Activated CD8-positive, alpha-beta memory T cell treated with anti-CD3 and anti-CD28 coated beads, Interleukin-2, amount 10 ng/mL, durations not matched to agents 7 days and 5 days (primary cell): Measurements from ENCODE around the gene BTBD1. TPM values are rescaled to one million over a fixed set of nuclear protein-coding genes. Genes with fewer than 3 reads are reported as not detected.
"Not testable (repeated sequence)": the region's sequence is repeated elsewhere in the genome, so short reads cannot be mapped to it uniquely, and the experiment has no call there.

Experiments used
- ATAC-seq: fragments of 150-1000 bp; cut with Tn5 transposase; one replicate; pipeline ENCODE4 v1.10.0; 2021; ENCODE audit warnings: moderate library complexity
- CTCF ChIA-PET: fragments of 350-600 bp; sonication (Branson Sonifier 250); formaldehyde crosslinking; loops from one replicate; lab custom pipeline; 2021; ENCODE audit warnings: antibody characterized with exemption; lab: Charles Lee
- DNase-seq: peaks from one replicate; pipeline ENCODE4 v3.0.0-alpha.2; 2020
- H3K27ac Mint-ChIP-seq: one replicate; pipeline ENCODE4 v1.8.0; 2021; ENCODE audit warnings: mild to moderate bottlenecking, mixed read lengths
- H3K27me3 Mint-ChIP-seq: one replicate; pipeline ENCODE4 v1.8.0; 2021; ENCODE audit warnings: mixed read lengths
- H3K36me3 Mint-ChIP-seq: one replicate; pipeline ENCODE4 v1.8.0; 2021; ENCODE audit warnings: mild to moderate bottlenecking, mixed read lengths
- H3K4me1 Mint-ChIP-seq: one replicate; pipeline ENCODE4 v1.8.0; 2021; ENCODE audit warnings: mixed read lengths
- H3K4me3 Mint-ChIP-seq: one replicate; pipeline ENCODE4 v1.8.0; 2021; ENCODE audit warnings: mild to moderate bottlenecking, moderate library complexity, mixed read lengths
- H3K9me3 Mint-ChIP-seq: one replicate; pipeline ENCODE4 v1.8.0; 2022; ENCODE audit warnings: low read depth, mixed read lengths
- total RNA-seq, 2 experiments: library from RNA; stranded (reverse); gene quantifications; one replicate each; pipeline ENCODE4 v1.2.3, GENCODE V29; 2021

BTBD1 gene
- total RNA-seq, 2 experiments from 2014 or later, result 62.5 to 73.2 TPM

GRCh38 chr15:83087576-83087975, 20.5 kb upstream of the BTBD1 start:
- H3K9me3 Mint-ChIP-seq, result no peaks in the 10 kb centered on the region
- DNase-seq (no peak), ATAC-seq (no peak)
- no peak overlapping the region for H3K27ac Mint-ChIP-seq
- CTCF ChIA-PET, result no interaction called here
- H3K36me3 Mint-ChIP-seq, result no peaks in the 10 kb centered on the region
- peaks cover 43% of the 10 kb centered on the region for H3K27me3 Mint-ChIP-seq
- no peak overlapping the region for H3K4me3 Mint-ChIP-seq
- H3K4me1 Mint-ChIP-seq, result peaks cover 6% of the 10 kb centered on the region

- H3K4me1 Mint-ChIP-seq, DNase-seq, CTCF ChIA-PET, ATAC-seq, H3K27ac Mint-ChIP-seq, H3K9me3 Mint-ChIP-seq, H3K36me3 Mint-ChIP-seq, H3K4me3 Mint-ChIP-seq: not testable (repeated sequence)
- peaks cover 49% of the 10 kb centered on the region for H3K27me3 Mint-ChIP-seq
Measured at GRCh38 chr15:83085864-83086552, 19.0 kb upstream of the BTBD1 start.

DNA sequence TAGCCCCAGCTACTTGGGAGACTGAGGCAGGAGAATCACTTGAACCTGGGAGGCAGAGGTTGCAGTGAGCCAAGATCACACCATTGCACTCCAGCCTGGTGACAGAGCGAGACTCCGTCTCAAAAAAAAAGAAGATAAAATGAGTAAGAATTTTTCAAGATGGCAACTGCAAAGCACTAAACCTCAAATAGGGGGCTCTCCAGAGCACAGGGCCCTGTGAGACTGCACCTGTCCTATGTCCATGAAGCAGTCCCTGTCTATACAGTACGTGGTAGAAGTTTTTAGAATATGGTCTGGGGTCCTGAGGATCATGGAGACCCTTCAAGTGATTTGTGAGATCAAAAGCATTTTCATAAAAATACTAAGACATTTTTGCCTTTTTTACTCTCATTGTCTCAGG, 18.4 kb upstream of the BTBD1 start:
- DNase-seq, H3K27ac Mint-ChIP-seq, CTCF ChIA-PET, ATAC-seq, H3K4me3 Mint-ChIP-seq, H3K9me3 Mint-ChIP-seq, H3K36me3 Mint-ChIP-seq: not testable (repeated sequence)
- peaks cover 11% of the 10 kb centered on the region for H3K4me1 Mint-ChIP-seq
- H3K27me3 Mint-ChIP-seq, result peaks cover 48% of the 10 kb centered on the region

- DNase-seq (no peak), ATAC-seq (no peak)
- Mint-ChIP-seq H3K9me3 (no peaks in the 10 kb centered on the region), H3K4me1 (peaks cover 14% of the 10 kb centered on the region), H3K36me3 (no peaks in the 10 kb centered on the region), H3K4me3 (no peak overlapping the region), H3K27me3 (peaks cover 59% of the 10 kb centered on the region), H3K27ac (no peak overlapping the region)
- CTCF ChIA-PET, result no interaction called here
Measured at GRCh38 chr15:83082730-83083386, 15.8 kb upstream of the BTBD1 start.

DNA sequence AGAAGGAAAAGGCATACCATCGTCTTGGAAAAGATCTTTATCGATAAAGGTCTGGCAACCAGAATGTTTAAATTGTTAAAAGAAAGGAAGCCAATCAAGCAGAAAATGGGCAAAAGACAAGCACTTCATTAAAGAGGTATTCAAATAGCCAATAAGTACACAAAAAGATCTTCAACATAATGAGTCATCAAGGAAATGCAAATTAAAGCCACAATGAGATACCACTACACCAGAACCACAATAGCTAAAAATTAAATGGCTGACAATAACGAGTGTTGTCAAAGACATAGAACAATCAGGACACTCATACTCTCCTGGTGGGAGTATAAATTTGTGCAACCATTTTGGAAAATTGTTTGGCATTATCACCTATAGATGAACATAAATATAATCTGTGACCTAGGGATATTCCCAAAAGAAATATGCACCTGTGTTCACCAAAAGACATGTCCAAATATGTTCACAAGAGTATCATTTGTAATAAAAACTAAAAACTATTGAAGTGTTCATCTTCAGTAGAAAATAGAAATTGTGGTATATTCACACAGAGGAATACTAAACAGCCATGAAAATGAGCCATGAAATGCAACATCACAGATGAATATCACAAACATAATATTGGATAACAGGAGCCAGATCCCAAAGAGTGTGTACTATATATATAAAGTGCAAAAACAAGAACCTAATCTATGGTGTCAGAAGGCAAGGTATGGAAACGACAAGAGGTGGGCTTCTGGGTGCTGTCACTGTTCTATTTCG, 14.4 kb upstream of the BTBD1 start:
- Mint-ChIP-seq H3K9me3 (no peaks in the 10 kb centered on the region), H3K36me3 (no peaks in the 10 kb centered on the region), H3K27me3 (peaks cover 56% of the 10 kb centered on the region), H3K4me3 (no peak overlapping the region), H3K27ac (no peak overlapping the region), H3K4me1 (peaks cover 14% of the 10 kb centered on the region)
- CTCF ChIA-PET, result interaction anchor here (1.1 kb wide), 1 partner anchor 41 kb away, joined by 3 read pairs; no protein-coding TSS in a partner anchor
- DNase-seq (no peak), ATAC-seq (peak; percentile 47)

DNA sequence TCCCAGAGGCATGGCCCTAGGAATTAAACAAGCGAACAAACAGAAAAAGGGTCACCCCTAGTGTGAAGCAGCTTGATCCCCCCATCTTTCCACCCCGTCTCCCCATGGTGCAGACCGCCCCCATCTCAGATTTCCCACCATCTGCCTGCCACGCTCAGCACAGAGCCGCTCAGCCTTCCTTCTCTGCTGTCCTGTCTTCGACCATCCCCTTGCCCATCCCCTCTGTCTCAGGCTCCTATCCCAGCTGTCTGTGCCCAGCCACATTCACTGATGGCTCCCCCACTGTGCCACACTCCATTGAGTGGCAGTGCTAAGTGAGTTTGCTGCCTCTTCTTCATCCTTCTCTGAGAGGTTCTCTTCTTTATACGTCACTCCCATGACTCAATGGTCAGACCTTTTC, 11.7 kb upstream of the BTBD1 start:
- H3K36me3 Mint-ChIP-seq, result peaks cover 3% of the 10 kb centered on the region
- H3K4me1 Mint-ChIP-seq, result peaks cover 14% of the 10 kb centered on the region
- H3K4me3 Mint-ChIP-seq, result no peak overlapping the region
- H3K9me3 Mint-ChIP-seq, result peaks cover 3% of the 10 kb centered on the region
- no peak overlapping the region for H3K27ac Mint-ChIP-seq
- DNase-seq (no peak), ATAC-seq (no peak)
- peaks cover 47% of the 10 kb centered on the region for H3K27me3 Mint-ChIP-seq
- CTCF ChIA-PET, result interaction anchor here (2.3 kb wide), 1 partner anchor 67 kb away, joined by 9 read pairs; the partner anchor contains the start of gene C15orf40

DNA sequence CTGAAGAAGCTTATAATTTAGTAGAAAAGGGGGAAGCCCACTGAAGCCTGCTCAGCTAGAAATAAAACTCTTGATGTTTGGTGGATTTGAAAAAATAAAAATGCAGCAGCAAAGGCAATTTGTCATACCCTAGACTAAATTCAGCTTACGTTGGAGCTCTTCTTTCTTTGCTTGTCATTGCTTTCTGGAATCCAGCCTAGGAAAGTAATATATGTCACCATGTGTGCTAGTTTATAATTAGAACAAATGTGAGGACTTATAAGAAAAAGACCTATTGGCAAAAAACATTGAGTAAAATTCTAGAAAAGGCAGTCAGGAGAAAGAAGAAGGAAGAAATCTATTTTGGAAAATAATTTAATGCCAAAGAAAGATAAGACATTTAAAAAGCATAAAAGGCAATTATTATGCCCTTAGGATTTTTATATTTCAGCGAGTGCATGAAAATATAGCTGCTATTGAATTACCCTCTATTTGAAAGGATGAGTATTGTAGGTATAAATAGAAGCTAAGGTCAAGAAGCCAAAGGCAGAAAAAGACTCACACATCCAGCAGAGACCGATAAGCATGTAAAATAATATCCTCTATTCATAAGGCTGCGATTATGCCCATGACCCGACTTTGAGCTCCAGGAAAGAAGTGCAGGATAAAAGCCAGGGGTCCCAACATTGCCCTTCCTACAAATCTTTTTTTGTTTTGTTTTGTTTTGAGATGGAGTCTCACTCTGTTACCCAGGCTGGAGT, 10.6 kb upstream of the BTBD1 start:
- Mint-ChIP-seq H3K27ac (no peak overlapping the region), H3K4me3 (no peak overlapping the region), H3K4me1 (peaks cover 14% of the 10 kb centered on the region), H3K9me3 (peaks cover 7% of the 10 kb centered on the region), H3K36me3 (peaks cover 6% of the 10 kb centered on the region), H3K27me3 (peaks cover 38% of the 10 kb centered on the region)
- CTCF ChIA-PET, result no interaction called here
- ATAC-seq (no peak), DNase-seq (no peak)

- ATAC-seq, H3K27me3 Mint-ChIP-seq, H3K4me3 Mint-ChIP-seq, H3K9me3 Mint-ChIP-seq, H3K4me1 Mint-ChIP-seq, H3K27ac Mint-ChIP-seq: not testable (repeated sequence)
- CTCF ChIA-PET, result interaction anchor here (3.1 kb wide), 1 partner anchor 58 kb away, joined by 21 read pairs; the partner anchor contains the start of gene C15orf40
- H3K36me3 Mint-ChIP-seq, result peaks cover 24% of the 10 kb centered on the region
- peak; percentile 45 for DNase-seq
Measured at GRCh38 chr15:83069211-83069642, 2.2 kb upstream of the BTBD1 start.

DNA sequence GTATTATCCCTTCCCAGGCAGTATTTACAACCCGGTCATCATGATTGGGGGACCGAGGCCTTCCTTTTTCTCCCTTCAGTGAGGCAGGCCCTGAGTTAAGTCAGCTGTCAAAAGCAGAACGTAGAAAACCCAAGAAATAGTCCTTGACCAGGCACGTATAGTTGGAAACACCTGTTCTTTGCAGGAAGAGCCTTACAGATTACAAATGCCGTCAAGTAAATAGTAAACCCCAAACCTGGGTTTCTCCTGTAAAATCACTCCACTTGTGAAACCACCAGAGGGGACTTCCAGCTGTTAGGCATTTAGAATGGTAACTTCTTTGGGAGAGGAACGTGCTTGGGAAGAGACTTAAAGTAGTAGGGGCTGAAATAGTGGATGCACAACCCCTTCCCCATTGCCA, 1.0 kb upstream of the BTBD1 start:
- H3K36me3 Mint-ChIP-seq, result peaks cover 19% of the 10 kb centered on the region
- no peak for DNase-seq
- H3K4me3 Mint-ChIP-seq, result peak overlapping the region; percentile 80
- ATAC-seq, result no peak
- CTCF ChIA-PET, result interaction anchor here (3.1 kb wide), 1 partner anchor 57 kb away, joined by 21 read pairs; the partner anchor contains the start of gene C15orf40
- H3K4me1 Mint-ChIP-seq, result peaks cover 3% of the 10 kb centered on the region
- peaks cover 3% of the 10 kb centered on the region for H3K9me3 Mint-ChIP-seq
- peak overlapping the region; percentile 75 for H3K27ac Mint-ChIP-seq
- no peaks in the 10 kb centered on the region for H3K27me3 Mint-ChIP-seq

GRCh38 chr15:83067638-83067962, 548 bp upstream of the BTBD1 start:
- CTCF ChIA-PET, result interaction anchor here (0.8 to 3.1 kb wide), 4 partner anchors 10 to 57 kb away, joined by 3 to 21 read pairs (median 3); partner anchors contain the start of gene C15orf40
- H3K27ac Mint-ChIP-seq, result peak overlapping the region; percentile 75
- ATAC-seq, result no peak
- peaks cover 3% of the 10 kb centered on the region for H3K4me1 Mint-ChIP-seq
- no peak for DNase-seq
- peak overlapping the region; percentile 80 for H3K4me3 Mint-ChIP-seq
- peaks cover 19% of the 10 kb centered on the region for H3K36me3 Mint-ChIP-seq
- peaks cover 3% of the 10 kb centered on the region for H3K9me3 Mint-ChIP-seq
- no peaks in the 10 kb centered on the region for H3K27me3 Mint-ChIP-seq

GRCh38 chr15:83066034-83066733, 868 bp downstream of the BTBD1 start:
- DNase-seq (no peak), ATAC-seq (no peak)
- H3K4me3 Mint-ChIP-seq, result peak overlapping the region; percentile 80
- peaks cover 17% of the 10 kb centered on the region for H3K36me3 Mint-ChIP-seq
- H3K4me1 Mint-ChIP-seq, result peaks cover 3% of the 10 kb centered on the region
- CTCF ChIA-PET, result interaction anchor here (0.6 to 3.1 kb wide), 7 partner anchors 8 to 253 kb away, joined by 3 to 21 read pairs (median 3); partner anchors contain the start of gene C15orf40
- no peaks in the 10 kb centered on the region for H3K9me3 Mint-ChIP-seq
- no peaks in the 10 kb centered on the region for H3K27me3 Mint-ChIP-seq
- H3K27ac Mint-ChIP-seq, result peak overlapping the region; percentile 72

- H3K4me3 Mint-ChIP-seq, result peak overlapping the region; percentile 80
- peaks cover 6% of the 10 kb centered on the region for H3K4me1 Mint-ChIP-seq
- DNase-seq (no peak), ATAC-seq (no peak)
- CTCF ChIA-PET, result interaction anchor here (1.2 to 1.5 kb wide), 2 partner anchors 11 to 55 kb away, joined by 3 to 5 read pairs; no protein-coding TSS in a partner anchor
- no peaks in the 10 kb centered on the region for H3K9me3 Mint-ChIP-seq
- peaks cover 16% of the 10 kb centered on the region for H3K36me3 Mint-ChIP-seq
- no peaks in the 10 kb centered on the region for H3K27me3 Mint-ChIP-seq
- peak overlapping the region; percentile 72 for H3K27ac Mint-ChIP-seq
Measured at GRCh38 chr15:83065431-83065830, 1.6 kb downstream of the BTBD1 start.
